Suppressor macrophage (primary cell): Measurements from ENCODE around the gene NPTX2.
A peak's percentile ranks its signal among the peaks of the same experiment; 100 is the strongest.
"Not testable (repeated sequence)": the region's sequence is repeated elsewhere in the genome, so short reads cannot be mapped to it uniquely, and the experiment has no call there.

Experiments used
- DNase-seq, 4 experiments: peaks; one replicate each; pipeline ENCODE4 v3.0.0-alpha.2; 2020 to 2022
- total RNA-seq, 17 experiments: gene quantifications; one replicate each; lab custom pipeline; 2026; ENCODE audit warnings: mixed read lengths in 6 of 17, inconsistent platforms in 3 of 17; lab: John Stamatoyannopoulos, UW

NPTX2 gene, protein sequence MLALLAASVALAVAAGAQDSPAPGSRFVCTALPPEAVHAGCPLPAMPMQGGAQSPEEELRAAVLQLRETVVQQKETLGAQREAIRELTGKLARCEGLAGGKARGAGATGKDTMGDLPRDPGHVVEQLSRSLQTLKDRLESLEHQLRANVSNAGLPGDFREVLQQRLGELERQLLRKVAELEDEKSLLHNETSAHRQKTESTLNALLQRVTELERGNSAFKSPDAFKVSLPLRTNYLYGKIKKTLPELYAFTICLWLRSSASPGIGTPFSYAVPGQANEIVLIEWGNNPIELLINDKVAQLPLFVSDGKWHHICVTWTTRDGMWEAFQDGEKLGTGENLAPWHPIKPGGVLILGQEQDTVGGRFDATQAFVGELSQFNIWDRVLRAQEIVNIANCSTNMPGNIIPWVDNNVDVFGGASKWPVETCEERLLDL
- 0 to 1.5 (median 0.21) reads per million in 17 experiments for total RNA-seq

DNA sequence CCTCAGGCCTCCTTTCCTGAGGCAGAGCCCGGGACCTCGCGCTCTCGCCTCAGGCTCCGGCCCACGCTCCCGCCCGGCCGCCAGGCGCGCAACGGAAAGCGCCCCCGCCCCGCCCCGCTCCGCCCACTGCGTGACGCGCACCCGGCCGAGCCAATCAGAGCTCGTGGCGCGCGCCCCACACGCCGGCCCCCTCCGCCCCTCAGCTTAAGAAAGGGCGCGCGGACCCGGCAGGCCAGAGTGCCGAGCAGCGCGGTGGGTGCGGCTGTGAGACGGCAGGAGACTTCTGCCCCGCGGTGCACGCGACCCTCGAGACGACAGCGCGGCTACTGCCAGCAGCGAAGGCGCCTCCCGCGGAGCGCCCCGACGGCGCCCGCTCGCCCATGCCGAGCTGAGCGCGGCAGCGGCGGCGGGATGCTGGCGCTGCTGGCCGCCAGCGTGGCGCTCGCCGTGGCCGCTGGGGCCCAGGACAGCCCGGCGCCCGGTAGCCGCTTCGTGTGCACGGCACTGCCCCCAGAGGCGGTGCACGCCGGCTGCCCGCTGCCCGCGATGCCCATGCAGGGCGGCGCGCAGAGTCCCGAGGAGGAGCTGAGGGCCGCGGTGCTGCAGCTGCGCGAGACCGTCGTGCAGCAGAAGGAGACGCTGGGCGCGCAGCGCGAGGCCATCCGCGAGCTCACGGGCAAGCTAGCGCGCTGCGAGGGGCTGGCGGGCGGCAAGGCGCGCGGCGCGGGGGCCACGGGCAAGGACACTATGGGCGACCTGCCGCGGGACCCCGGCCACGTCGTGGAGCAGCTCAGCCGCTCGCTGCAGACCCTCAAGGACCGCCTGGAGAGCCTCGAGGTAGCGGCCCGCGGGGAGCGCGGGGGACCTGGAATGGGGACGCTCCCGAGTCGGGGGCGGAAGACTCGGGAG lies at the start of gene NPTX2:
TSS of gene NPTX2 (plus strand) at position 235 of the 909 bp plus-strand sequence. CDS start at position 412, 177 bp downstream.
- DNase-seq, result peak; percentile 3 to 45 (median 26)

DNA sequence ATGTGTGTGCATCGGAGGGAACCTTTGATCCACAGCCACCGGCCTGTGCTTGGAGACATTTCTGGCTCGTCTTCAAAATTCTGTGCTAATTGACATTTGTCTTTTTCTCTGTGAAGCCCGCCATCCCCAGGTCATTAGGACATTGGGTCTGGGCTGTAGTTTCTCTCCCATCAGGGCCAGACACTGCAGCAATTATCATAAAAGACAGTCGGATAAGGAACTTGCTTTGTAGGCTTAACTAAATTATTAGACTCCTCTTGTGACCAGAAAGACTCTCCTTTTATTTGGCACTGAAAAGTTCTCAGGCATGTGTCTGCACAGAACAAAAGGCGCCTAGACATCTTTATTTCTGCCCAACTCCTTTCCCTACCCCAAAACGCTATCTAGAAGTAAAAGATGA lies 49.1 kb upstream of the NPTX2 start:
- DNase-seq, result no peak

DNA sequence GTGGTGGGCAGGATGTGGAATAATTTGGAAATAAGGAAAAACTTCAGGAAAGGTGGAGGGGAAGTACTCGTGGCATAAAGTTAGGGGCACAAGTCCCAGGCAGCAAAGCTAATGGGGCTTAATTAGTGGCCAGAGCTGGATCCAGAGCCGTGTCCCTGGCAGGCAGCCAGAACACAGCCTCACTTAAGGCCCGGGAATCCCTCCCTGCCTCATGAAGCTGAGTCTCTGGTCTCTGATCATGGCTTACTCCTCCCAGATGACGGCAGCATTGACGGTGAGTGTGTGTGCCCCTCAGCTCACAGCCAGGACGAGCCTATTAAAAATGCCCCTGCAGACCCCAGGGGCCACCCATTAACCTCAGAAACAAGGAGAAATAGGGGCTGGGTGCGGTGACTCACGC lies 48.2 kb upstream of the NPTX2 start:
- DNase-seq, result no peak

DNA sequence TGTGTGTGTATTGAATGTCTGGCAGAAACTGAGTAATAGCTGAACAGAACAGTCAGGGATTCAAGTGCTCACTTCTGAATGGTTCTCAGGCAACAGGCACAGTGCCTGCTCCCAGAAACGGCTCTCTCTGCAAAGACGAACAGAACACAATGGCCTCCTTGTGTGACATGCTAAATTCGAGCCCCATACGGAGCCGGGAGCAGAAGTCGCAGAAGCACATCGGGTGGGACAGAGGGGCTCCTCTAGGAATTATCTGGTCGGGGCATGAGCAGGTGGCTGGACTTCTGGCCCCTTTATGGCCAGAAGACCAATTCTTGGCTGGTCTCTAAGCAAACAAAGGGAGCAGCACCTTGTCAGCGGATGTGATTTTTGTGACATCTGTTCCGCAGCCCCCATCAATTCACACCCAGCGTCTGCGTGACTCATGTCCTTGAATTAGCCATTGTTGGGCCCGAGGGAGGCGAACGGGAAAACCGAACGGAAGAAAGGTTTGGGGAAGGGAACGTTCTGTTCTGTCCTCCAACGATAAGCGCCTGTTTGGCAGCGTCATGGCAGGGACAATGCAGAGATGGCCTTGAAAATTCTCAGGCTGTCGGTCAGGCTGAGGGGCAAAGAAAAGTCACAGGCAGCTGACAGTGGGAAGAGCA lies 47.3 kb upstream of the NPTX2 start:
- no peak for DNase-seq

DNA sequence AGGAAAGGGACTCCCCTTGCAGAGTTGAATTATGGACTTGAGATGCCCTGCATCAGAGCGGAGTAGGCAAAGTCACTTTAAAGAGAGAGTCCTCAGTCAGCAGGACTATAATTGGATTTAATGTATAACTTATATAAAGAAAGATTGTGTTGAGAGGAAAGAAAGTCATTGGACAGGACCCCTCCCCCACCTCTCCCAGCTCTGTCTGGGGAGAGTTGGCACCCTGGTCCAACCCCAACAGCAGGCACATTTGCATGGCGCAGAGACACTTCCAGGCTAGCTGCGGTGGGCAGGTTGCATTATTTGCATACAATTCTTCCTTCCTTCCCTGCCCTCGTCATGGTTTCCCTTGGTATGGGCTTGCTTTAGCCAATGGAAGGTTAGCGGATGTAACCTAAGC lies 46.1 kb upstream of the NPTX2 start:
- no peak for DNase-seq

DNA sequence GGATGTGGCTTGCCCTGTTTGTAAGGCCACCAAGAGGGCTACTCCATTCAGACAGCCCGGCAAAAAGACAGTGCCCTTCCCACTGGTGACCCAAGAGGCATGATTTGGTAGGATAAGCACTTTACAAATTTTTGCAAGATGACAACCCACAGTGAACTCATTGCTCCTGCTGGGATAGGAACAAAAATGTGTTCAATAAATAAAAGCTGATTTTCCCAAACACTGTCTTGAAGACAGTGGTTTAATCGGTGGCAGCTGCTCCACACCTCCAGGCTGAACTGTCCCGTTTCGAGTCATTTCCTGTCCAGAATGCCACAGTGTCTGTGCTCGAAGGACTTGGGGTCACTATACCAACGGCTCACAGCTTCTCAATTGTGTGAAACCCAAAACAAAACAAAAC lies 45.1 kb upstream of the NPTX2 start:
- DNase-seq, result no peak

DNA sequence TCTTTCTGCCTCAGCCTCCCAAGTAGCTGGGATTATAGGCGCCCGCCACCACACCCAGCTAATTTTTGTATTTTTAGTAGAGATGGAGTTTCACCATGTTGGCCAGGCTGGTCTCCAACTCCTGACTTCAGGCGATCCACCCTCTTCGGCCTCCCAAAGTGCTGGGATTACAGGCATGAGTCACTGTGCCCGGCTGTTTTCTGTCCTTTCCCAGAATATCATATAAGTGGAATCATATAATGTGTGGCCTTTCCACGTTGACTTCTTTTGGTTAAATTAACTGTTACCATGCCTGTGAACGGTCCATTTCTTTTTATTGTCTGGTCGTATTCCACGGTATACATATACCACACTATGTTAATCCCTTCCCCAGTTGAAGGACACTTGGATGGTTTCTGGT lies 44.4 kb upstream of the NPTX2 start:
- not testable (repeated sequence) for DNase-seq

DNA sequence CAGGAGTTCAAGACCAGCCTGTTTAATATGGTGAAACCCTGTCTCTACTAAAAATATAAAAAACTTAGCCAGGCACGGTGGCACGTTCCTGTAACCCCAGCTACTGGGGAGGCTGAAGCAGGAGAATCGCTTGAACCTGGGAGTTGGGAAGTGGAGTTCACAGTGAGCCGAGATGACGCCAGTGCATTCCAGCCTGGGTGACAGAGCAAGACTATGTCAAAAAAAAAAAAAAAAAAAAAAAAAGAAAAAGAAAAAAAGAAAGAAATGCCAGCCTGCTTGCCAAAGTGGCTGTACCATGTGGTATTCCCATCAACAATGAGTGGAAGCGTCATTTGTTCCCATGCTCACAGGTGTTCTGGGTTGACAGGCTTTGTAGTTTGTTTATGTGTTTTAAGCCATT lies 43.3 kb upstream of the NPTX2 start:
- DNase-seq, result no peak

DNA sequence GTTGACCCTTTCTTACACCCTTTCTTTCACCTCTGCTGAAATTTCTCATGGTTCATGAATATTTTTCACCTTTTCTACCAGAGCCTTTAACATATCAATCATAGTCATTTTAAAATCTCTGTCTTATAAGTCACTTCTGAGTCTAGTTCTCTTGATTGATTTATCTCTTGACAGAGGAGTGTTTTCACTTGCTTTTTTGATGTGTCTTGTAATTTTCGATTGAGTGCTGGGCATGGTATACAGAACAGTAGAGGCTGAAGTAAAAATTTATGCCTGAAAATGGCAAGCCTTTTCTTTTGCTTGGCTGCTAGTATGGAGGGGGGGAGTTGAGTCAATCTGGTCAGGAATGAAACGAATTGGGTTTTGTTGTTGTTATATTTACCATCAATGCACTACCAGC lies 41.2 kb upstream of the NPTX2 start:
- no peak for DNase-seq

DNA sequence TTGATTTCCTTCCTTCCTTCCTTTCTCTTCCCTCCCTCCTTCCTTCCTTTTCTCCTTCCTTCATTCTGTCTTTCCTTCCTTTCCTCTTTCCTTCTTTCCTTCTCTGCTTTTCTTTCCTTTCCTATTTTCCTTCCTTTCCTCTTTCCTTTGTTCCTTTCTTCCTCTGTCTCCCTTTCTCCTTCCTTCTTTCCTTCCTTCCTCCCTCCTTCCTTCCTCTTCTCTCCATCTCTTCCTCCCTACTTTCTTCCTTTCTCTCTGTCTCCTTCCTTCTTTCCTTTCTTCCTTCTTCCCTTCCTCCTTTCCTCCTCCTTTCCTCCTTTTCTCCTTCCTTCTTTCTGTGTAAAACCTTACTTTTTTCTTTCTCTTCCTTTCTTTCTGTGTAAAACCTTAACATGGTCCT lies 32.3 kb upstream of the NPTX2 start:
- DNase-seq, result no peak

DNA sequence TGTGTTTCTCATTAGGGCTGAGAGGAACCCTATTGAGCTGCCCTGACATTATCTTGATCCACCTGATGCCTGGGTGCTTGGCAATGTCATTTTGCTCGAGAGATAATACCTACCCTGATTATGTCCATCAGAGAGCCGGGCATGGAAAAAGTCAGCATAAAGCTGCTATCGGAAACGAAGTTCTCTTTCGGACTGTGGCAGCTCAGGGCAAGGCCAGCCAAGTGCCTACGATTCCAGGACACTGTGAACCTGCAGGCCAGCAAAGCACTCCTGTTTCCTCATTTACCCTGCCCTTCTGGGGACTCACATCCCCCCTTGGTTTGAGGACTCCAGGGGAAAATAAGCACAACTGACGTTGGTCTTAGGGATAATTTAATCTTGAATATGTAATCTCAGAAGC lies 25.2 kb upstream of the NPTX2 start:
- no peak for DNase-seq

DNA sequence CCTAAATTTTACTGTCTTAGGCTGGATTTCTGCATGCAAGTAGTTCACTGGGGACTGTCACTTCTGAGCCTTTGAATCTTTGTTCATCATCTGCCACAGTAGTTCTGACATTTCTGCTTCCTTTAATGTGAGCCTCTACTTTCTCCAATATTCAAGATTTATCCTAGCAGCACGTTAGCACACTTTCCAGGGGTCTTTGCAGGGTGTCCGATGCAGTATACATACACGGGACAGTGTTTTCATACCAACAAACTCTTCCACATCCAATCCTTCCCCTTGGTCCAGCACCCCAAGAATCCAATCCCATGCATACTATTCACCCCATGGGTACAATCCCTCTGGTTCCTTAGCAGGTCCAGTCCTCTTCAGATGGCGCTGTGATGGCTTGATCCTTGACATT lies 22.7 kb upstream of the NPTX2 start:
- DNase-seq, result no peak

DNA sequence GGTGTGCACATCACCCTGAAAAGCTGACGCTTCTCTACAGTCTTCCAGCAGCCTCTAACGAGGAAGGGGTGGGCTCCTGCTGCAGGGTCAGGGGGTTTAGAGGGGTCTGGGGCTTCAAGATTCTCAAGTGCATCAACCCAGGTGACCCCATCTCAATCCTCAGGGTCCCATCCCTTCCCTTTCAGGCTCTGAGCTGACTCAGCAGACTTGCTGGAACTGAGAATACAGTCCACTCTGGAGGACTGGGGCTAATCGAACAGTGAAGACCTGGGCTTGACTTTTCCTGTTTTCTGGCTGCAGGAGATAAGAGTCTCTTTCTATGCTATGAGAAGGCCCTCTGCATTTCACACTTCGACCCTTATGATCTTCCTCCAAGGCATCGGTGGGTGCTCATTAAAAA lies 22.3 kb upstream of the NPTX2 start:
- no peak for DNase-seq

DNA sequence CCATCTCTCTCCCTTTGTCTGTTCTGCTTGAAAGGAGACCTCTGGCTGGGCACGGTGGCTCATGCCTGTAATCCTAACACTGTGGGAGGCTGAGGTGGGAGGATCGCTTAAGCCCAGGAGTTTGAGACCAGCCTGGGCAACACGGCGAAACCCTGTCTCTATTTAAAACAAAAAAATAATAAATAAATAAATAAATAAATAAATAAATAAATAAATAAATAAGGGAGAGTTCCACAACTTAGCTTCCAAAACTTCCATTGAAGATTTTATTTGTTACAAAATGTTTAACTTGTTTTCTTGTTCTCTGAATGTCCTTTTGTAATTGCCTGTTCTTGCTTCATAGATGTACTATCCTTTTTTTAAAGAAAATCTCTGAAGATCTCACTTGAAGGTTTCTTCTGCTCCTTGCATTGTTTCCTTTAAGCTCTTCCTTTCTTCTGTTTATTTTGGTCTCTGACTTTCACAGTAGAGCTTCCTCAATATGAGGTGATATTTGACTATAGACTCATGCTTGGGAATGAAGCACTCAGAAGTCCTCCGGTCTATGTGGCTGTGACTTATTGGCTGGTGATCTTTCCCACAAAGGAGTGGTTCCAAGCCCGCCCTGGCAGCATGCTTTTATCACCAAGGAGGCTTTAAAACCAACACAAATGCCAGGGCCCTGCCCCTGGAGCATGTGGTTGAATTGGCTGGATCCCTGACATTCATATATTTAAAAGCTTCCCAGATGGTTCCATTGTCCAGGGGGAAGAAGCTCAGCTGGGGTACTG lies 18.1 kb upstream of the NPTX2 start:
- DNase-seq, result no peak

DNA sequence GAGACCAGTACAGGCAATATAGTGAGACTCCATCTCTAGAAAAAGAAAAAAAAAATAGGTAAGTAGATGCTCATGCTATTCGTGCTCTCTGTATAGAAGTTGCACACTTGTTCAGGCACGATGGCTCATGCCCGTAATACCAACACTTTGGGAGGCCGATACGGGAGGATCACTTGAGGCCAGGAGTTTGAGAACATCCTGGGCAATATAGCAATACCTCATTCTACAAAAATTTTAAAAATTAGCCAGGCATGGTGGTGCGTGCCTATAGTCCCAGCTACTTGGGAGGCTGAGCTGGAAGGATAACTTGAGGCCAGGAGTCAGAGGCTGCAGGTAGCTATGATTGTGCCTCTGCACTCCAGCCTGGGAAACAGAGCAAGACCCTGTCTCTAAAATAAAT lies 17.2 kb upstream of the NPTX2 start:
- no peak for DNase-seq

DNA sequence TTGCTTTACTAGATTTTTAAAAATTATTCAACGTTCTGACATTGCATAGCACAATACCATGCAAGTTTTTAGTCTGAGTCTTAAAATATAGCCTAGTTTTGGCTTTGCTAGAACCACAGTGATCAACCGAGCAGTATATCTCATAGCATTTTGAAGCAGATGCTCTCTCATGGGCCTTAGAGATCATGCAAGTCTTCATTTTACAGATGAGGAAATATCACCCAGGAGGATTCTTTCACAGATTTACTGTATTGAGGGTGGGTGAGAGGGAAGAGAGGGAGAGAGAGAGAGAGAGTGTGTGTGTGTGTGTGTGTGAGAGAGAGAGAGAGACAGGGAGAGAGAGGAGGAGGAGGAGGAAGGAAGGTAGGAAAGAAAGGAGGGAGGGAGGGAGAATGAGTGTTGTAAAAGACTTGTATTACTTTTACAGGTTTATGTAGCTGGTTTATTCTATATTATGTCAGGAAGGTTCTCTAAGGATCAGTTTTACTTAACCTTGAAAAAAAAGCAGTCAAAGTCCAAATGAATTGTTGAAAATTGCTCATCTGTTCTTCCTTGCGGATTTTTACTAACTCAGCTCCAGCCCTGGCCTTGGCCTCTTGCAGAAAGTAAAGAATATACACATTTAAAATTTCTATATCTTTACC lies 14.2 kb upstream of the NPTX2 start:
- DNase-seq, result no peak

DNA sequence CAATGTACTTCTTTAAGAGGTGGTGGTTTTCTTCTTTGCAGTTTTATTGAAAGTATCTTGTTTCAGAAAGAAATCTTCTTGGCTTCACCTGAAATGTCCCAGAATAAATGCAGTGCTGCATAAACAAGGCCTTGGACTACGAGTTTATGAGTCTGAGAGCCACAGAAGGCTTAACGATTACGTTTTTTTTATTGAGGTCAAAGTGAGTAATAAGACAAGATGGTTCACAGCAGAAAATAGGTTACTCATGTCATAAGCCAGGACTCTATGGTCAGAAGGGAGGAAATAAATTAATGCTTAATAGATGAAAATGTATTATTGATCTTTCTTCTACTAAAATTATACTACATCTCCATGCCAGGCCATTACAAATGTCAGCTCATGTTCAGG lies 13.7 kb upstream of the NPTX2 start:
- no peak for DNase-seq

DNA sequence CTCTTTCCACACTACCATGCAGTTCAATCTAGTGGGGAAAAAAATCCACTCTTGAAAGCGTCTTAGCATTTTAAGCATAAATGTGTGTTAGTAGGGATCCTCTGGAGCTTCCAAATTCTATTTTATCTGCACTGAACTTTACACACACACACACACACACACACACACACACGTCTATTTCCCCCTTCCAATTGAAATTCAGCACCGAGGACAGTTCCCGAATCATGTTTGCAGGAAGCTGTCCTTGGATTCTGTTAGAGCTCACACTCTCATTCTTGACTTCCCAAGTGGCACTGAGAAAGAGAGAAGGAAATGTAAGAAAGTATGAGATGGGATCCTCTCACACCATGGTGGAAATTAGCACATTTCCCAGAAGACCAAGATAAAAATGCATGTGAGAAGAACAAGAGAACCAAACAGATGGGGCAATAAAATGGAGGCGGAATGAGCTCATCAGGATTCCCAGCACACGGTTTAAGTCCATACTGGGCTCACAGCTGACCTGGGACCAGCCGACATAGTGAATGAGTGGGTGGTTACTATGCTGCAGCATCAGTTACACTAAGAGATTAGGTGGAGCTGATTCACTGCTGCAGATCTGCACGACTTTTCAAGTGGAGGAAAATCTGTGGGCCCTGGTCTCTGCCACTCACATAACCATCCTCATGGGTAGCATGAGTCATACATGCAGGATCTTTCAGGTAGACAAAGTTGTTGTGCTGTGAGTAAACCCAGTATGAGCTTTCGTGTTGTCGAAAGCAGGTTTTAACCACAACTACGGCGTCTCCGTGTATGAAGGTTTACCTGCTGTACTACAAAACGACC lies 3.3 kb upstream of the NPTX2 start:
- peak; percentile 14 to 47 (median 32) for DNase-seq

DNA sequence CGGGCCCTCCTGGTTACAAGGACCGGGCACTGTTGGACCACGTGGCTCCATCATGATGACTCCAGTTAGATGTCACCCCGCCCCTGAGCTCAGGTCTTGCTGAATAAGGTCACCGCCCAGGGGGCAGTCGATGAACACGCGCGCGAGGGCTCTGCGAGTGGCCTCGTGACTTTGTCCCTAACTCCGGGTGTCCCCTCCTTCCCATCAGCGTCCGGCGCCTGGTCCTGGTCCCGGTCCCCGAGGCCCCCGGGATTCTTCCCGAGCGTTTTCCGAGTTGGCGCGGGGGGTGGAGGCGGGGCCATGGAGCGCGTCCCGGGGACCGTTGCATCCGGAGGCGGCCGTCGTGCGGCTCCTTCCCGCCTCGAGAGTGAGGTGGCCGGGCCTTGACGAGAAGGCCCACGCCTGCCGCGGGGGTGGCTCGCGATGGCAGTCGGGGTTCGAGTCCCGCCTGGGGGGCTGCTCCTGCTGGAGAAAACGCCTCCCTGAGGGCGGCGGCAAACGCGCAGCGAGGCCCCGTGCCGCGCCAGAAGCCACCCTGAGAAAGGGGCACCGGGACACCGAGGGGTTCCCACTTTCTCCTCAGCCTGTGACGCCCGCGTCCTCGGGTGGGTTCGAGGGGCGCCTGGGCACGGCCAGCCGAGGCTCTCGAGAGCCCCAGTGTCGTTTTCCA lies 569 bp upstream of the NPTX2 start:
- no peak for DNase-seq

DNA sequence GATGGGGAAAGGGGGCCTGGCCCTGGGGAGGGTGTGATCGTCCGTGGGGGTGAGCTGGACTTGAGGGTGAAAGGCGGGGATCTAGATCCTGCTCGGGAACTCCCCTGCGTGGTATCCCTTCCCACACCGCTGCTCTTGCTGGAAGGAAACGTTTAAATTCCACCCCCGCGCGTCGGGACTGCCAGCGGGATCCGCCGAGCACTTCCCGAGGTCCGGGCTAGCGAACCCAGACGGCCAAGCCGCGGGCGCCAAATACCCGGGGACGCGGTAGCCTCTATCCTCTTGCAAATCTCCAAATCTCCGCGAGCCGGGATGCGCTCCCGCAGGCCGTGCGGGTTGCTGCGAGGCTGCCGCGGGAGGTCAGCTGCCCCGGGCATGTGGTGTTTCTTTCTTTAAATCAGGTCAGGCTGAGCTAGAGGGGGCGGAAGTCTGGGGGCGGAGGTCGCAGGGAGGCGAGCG lies 904 bp downstream of the NPTX2 start:
- no peak for DNase-seq
